HG02852 (cell line): ENCODE results near the gene ENTPD6.

Source experiments
- ATAC-seq: cut with Tn5 transposase; IDR thresholded peaks from one replicate; pipeline ENCODE4 v1.9.1; 2021; ENCODE audit warnings: mild to moderate bottlenecking, moderate library complexity; ENCODE audit not compliant: unreplicated experiment

The ENTPD6 gene

GRCh38 chr20:25187635-25188034 lies 7.9 kb upstream of the ENTPD6 start:
- ATAC-seq: no peak

- ATAC-seq: no peak
Measured at GRCh38 chr20:25188218-25188617, 7.3 kb upstream of the ENTPD6 start.

DNA sequence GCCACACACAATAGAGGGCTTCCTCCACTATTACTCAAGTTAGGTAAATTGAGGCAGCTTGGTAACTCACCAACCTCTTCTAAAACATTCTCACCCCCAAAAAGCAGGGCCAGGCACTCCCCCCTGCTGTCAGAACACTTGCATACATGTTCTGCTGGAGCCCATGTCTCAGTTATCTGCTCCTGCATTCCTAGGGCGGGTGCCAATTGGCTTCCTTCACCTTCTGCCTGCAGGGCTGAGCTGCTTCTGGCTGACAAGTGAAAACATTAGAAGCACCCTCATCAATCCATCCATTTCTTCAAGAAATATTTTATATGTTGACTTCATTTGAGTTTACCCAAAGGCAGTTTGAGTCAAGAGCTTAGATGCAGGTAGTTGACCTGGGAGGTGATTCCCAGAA lies 4.5 kb upstream of the ENTPD6 start:
- ATAC-seq: no peak

GRCh38 chr20:25191689-25192088 lies 3.8 kb upstream of the ENTPD6 start:
- no peak for ATAC-seq

DNA sequence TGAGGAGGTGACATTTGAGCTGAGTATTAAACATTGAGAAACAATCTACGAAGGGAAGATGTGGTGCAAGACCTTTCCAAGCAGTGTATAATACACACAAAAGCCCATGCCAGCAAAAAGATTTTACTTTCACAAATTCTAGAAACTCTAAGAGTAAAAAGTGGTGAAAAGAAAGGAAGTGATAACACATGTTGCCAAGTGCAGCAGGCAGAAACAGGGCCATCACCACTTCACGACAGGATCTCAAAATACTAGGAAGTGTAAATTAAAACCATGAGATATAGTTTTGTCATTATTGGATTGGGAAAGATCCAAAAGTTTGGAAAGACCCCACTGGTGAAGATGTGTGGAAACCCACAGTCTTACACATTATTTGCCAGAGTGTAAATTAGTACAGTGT lies 1.7 kb upstream of the ENTPD6 start:
- ATAC-seq: no peak

DNA sequence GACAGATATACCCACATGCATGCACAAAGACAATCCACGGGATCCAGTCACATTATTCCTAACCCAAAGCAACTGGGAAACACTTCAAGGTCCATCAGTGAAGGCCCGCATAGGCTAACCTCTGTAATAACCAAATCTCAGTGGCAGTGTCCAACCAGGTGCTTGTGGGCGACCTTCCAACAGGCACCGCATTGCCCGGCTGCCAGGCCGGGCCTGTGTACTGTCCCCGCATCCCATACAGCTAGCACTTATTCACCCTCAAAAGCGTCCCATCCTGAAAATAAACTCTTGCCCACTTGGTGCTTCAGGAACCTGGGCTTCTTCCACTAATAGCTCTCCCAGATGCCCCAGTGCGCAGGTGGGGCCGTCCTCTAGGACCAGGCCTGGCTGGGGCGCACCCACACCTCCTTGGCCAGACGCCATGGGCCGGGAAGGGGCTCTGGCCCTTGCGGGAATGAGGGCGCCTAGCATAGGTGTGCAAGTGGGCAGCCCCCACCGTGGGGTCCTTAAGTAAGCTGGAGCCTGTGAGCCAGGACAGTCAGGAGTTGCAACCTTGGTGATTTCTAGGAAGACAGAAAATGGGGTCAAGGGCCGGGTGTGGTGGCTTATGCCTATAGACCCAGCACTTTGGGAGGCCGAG lies 1.1 kb upstream of the ENTPD6 start:
- ATAC-seq: no peak

DNA sequence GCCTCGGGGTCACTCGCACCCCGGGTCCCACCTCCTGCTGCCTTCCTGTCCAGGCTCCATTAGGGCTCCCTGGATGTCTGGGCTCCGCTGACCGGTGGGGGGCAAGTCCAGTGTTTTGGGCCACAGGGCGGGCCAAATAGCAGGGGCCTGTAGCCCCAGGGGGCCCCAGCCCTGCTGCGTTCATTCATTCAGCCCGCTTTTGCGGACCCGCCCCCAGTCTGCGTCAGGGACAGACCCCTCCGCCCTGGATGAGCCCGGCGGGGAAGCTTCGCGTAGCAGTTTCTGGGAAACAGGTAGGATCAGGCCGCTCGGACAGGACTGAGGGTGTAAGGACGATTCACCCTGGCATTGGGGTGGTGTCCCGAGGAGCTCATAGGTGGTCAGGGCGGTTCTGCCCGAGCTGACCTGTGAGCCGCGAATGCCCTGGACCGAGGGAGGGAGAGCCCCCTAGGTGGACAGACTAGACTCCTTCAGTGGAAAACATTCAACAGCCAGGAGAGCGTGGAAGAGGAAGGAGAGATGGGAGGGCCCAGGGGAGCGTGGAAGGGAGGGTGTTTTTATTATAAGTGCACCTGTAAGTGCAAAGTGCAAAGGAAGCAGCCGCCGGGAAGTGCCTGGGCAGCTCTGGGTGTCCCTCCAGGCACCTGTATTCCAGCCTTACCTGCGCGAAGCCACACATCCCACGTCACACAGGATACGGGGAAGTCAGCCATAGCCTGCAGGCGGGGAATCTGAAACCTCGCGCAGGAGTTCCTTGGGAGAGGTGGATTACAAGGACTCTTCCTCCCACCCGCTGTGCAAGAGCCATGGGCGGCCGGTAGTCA lies 662 bp downstream of the ENTPD6 start:
- peak; percentile 29 for ATAC-seq

- ATAC-seq: no peak
Measured at GRCh38 chr20:25196786-25197120, 1.2 kb downstream of the ENTPD6 start.

- ATAC-seq: no peak
Measured at GRCh38 chr20:25197183-25197869, 1.8 kb downstream of the ENTPD6 start.

DNA sequence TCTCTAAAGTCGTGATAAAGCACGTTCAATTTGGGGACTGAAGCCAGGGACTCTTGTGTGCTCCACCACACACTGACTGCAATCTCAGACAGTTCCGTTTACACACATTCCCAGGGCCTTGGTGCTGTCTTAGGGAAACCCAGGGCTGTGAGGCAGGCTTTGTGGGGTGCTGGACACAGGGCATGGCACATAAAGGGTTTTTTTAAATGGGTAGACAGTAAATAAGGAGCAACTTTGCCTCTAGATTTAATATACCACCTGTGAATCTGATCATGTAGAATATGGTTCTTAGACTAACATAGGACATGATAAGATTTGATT lies 2.3 kb downstream of the ENTPD6 start:
- no peak for ATAC-seq

DNA sequence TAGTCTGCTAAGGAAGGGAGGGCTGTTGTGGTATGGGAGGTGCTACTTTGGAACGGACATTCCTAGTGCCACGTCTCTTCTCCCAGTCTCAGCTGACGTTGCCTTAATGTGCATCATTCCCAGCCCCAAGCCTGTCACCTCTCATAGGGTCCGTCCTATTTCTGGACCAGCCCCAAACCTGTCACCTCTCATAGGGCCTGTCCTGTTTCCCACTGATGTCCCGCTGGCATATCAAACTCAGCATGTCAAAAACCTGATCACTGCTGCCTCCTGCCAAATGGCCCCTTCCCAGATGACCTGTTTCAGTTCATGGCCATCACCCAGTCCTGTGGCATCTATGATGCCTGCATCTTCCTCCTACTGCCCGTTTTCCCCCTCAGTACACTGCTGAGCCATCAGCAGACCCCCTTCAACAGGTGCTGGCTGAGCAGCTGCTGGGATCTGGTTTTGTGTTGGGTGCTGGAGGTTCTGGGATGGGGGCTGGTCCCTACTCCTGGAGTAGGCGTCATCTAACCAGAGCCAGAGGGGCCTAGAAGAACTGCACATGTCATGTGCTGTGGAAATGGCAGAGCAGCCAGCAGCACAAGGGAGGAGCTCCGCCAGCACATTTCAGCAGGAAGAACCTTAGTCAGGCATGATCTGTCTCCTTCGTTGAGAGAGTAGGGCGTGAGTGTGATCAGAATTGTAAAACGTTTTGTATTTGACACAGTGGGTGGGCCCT lies 3.3 kb downstream of the ENTPD6 start:
- no peak for ATAC-seq

DNA sequence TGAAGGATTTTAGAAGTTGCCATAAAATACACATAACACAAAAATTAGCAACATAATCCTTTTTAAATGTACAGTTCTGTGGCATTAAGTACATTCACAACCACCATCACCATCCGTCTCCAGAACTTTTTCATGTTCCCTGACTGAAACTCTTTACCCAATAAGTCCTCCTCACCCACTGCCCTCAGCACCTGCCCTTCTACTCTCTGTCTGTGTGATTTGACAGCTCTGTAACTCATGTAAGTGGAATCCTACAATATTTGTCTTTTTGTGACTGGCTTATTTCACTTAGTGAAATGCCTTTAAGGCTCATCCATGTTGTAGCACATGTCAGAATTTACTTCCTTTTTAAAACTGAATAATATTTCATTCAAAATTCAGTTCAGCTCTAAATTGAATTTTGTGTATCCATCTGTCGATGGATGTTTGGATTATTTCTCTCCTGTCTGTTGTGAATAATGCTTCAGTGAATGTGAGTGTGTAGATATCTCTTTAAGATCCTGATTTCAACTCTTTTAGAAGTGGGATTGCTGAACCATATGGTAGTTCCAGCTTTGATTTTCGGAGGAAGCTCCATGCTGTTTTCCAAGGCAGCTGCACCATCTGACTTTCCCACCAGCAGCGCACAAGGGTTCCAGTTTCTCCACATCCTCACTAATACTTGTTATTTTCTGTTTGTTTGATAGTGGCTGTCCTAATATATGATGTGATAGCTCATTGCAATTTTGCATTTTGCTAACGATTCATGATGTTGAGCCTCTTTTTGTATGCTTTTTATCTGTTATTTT lies 4.2 kb downstream of the ENTPD6 start:
- ATAC-seq: no peak

GRCh38 chr20:25203089-25203488 lies 7.6 kb downstream of the ENTPD6 start:
- no peak for ATAC-seq

DNA sequence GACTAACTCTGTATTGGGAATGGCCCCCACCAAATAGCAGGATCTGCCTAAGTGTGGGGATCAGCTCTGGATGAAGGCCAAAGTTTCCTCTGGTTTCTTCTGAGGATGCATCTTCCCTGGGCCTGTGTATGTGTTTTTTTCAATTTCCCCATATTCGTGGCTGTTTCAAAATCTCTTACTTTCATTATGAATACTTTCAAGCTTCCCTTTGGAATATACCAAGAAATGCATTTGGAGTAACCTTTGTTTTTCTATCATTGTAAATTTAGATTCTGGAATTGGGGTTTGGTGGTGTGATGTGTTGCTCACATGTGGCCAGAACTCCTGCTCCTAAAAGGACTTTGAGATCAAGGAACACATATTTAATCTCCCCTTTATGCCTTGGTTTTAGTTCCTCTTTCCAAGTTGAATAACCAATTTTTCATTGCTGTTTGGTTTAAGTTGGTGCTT lies 8.4 kb downstream of the ENTPD6 start:
- ATAC-seq: no peak

GRCh38 chr20:25204550-25205276 lies 9.2 kb downstream of the ENTPD6 start:
- ATAC-seq: no peak

- ATAC-seq: no peak
Measured at GRCh38 chr20:25205277-25206062, 10.0 kb downstream of the ENTPD6 start.

DNA sequence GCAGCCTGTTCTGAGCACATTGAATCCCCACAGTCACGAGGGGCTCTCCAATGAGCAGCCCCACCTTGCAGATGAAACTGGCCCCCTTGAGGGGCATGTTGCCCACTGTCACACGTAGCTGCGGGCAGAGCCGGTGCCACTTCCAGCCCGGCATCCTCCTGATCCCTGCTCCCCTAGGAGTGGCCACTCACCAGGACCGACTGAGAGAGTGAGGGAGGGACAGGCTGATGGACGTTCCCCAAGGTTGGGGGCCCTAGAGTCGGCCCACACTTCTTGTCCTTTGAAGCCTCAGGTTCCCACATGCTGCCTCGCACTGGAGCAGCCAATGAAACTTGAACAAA lies 10.5 kb downstream of the ENTPD6 start:
- no peak for ATAC-seq

GRCh38 chr20:25206548-25206947 lies 11.0 kb downstream of the ENTPD6 start:
- ATAC-seq: no peak

GRCh38 chr20:25207149-25207959 lies 11.8 kb downstream of the ENTPD6 start:
- ATAC-seq: no peak
